Choroid plexus epithelial cell (primary cell): ENCODE results near the gene ALDH3A1.

ENCODE experiments used
- DNase-seq: peaks from one replicate; pipeline ENCODE4 v3.0.0-alpha.2; 2010; ENCODE audit warnings: low read depth
- H3K4me3 ChIP-seq: 2 replicates; pipeline ENCODE4 v1.5.1; 2011; ENCODE audit warnings: low read depth, mild to moderate bottlenecking, control low read depth, low read length, moderate library complexity
- CTCF ChIP-seq: conservative IDR thresholded peaks from 2 replicates; pipeline ENCODE4 v1.5.1; 2011; ENCODE audit warnings: low read depth, mild to moderate bottlenecking, control low read depth, inconsistent platforms, low read length, moderate library complexity

The ALDH3A1 gene

GRCh38 chr17:19752216-19753050 is 4.3 kb upstream of the ALDH3A1 start:
- TF ChIP-seq CTCF = no peak
- no peak overlapping the region for H3K4me3 ChIP-seq
- DNase-seq = no peak

GRCh38 chr17:19750835-19751234 is 2.7 kb upstream of the ALDH3A1 start:
- no peak for TF ChIP-seq CTCF
- DNase-seq = no peak
- no peak overlapping the region for H3K4me3 ChIP-seq

- DNase-seq = no peak
- TF ChIP-seq CTCF = no peak
- no peak overlapping the region for H3K4me3 ChIP-seq
These were observed 2.0 kb upstream of the ALDH3A1 start for GRCh38 chr17:19750020-19750572.

- DNase-seq = no peak
- H3K4me3 ChIP-seq = no peak overlapping the region
- no peak for TF ChIP-seq CTCF
These were observed 702 bp upstream of the ALDH3A1 start for GRCh38 chr17:19748807-19749193.

- no peak overlapping the region for H3K4me3 ChIP-seq
- TF ChIP-seq CTCF = no peak
These were observed 859 bp downstream of the ALDH3A1 start for GRCh38 chr17:19747159-19747719.

GRCh38 chr17:19746517-19746916 is 1.6 kb downstream of the ALDH3A1 start:
- no peak for DNase-seq
- no peak for TF ChIP-seq CTCF
- no peak overlapping the region for H3K4me3 ChIP-seq

More at GRCh38 chr17:19747159-19747719, 859 bp downstream of the ALDH3A1 start:
- DNase-seq = no peak
